Measurements from ENCODE around the gene NCR2.

Gene NCR2

DNA sequence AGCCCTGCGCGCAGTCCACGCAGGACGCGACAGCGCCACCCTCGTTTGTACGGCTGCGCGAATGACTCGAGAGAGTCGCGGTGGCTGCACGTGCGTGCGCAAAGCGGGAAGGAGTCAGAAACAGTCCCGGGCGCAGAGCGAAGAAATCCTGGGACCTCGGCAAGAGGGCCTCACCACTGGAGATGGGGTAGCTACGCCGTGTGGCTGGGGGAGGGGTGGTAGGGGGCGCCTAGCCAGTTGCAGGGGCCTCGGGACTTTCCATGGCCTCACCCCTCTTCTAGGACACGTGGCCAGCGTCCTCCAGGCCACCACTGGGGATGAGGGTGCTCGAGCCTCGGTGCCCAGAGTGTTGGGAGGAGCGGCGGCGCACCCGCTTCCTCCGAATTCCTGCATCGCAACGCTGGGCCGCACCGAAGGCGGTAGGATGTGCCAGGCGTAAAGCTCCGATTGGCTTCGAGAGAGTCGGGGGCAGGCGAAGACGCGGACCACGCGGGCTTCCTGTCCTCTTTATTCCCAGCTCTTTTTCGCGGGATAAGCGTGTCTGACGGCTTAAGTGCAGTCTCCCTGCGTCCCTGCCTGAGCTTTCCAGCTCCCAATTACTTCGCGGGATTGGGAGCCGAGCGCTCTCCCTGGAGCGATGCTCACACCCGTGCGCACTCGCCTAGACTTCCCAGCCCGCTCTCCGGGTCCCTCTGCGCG is 38.7 kb downstream of the NCR2 start:
- H3K4me3 ChIP-seq (ENCODE audit: low read length) = no peak overlapping the region
- no peak overlapping the region for H2AFZ ChIP-seq (ENCODE audit: low read depth, low read length)
- H3K27me3 ChIP-seq (ENCODE audit: insufficient read depth, low read length) = peaks cover 93% of the 10 kb centered on the region
- H3K4me1 ChIP-seq (ENCODE audit: insufficient read depth, low read length) = peaks cover 42% of the 10 kb centered on the region
- no peaks in the 10 kb centered on the region for H3K36me3 ChIP-seq (ENCODE audit: insufficient read depth, low read length)
- peaks cover 2% of the 10 kb centered on the region for H3K9me3 ChIP-seq (ENCODE audit: low read length)

DNA sequence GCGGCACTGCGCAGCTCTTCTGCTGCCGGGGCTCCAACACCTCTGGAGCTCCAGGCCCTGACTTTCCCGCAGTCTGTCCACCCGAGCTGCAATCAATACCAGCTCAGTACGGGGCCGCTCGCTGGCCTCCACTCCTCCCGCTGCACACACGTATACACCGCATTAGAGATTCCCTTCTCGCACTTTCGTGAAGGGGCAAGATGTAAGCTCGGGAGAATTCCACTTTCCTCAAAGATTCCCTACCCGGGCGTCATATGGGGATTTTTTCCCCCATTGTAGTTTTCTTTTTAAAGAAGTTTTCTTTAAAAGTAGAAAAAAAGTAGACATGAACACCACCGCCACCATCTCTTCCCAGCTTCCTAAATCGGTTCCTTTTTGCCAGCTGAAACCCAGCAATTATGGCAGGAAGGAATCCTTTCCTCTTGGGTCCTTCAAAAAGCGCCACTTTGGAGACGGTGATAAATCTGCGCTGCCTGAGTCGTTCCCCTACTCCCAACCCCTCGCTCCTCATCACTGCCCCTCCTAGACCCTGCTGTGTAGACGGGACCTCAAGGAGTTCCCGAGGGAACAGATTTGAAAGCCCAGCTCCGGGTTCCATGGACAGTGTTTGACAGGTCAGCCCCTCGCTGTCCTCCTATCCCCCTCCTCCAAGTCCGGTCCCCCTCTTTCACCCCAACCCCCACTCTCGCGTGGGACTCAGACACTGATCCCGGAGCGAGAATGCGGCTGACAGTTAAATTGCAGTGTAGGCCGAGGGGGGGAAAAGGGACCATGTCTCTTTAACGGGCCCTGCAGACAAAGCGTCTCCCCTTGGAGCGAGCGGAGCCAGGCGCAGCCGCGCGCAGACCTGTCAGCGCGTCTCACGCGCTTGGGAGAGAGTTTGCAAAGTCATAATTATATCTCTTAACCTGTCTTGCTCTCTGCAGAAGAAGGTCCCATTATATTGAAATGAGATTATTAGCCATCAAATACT is 39.5 kb downstream of the NCR2 start:
- Histone ChIP-seq H3K4me1 (ENCODE audit: insufficient read depth, low read length) (peaks cover 40% of the 10 kb centered on the region), H3K9me3 (ENCODE audit: low read length) (peaks cover 2% of the 10 kb centered on the region), H3K36me3 (ENCODE audit: insufficient read depth, low read length) (no peaks in the 10 kb centered on the region), H2AFZ (ENCODE audit: low read depth, low read length) (no peak overlapping the region), H3K27me3 (ENCODE audit: insufficient read depth, low read length) (peaks cover 86% of the 10 kb centered on the region), H3K4me3 (ENCODE audit: low read length) (no peak overlapping the region)

DNA sequence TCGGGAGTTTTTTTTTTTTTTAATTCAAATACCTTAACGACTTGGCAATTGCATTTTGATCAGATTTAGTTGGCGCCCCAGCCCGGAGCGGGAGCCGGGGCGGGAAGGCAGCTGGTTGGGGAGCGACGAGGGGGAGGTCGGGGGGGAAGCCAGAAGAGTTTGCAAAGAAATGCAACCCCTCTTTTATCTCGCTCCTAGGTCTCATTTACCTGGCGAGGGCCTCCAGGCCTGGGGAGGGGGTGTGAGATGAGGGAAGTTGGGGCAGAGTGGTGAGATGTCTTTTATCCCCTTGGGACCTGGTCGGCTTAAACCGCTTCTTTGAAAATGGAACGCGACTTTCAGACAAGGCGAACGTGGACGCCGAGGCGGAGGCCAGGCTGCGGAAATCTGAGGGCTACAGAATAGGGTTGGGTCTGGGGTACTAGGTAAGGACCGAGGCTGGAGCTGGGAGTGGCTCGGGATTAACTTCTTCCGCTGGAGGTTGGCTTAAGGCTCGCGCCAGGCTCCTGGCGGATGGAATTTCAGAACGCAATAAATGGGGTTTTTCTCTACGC is 40.3 kb downstream of the NCR2 start:
- no peak overlapping the region for H3K4me3 ChIP-seq (ENCODE audit: low read length)
- H2AFZ ChIP-seq (ENCODE audit: low read depth, low read length) = no peak overlapping the region
- H3K36me3 ChIP-seq (ENCODE audit: insufficient read depth, low read length) = no peaks in the 10 kb centered on the region
- peaks cover 40% of the 10 kb centered on the region for H3K4me1 ChIP-seq (ENCODE audit: insufficient read depth, low read length)
- peaks cover 79% of the 10 kb centered on the region for H3K27me3 ChIP-seq (ENCODE audit: insufficient read depth, low read length)
- H3K9me3 ChIP-seq (ENCODE audit: low read length) = peaks cover 2% of the 10 kb centered on the region

DNA sequence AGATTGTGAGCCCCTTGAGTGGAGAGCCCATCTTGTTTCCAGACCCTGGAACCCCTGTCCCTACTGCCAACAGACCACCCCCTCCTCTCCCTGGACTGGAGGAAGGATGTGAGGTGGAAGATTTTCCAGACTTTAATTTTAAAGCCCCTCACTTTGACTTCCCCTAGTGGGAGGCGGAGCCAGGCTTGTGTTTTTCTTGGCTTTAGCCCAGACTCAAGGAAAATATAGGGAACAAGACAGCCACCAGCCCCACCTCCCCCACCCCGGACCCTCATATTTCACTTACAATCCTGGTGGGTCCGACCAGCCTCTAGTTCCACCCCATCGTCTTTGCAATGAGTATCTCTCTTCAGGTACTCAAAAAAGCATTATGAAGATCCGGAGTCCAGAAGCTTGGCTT is 40.8 kb downstream of the NCR2 start:
- peaks cover 36% of the 10 kb centered on the region for H3K4me1 ChIP-seq (ENCODE audit: insufficient read depth, low read length)
- peaks cover 2% of the 10 kb centered on the region for H3K9me3 ChIP-seq (ENCODE audit: low read length)
- no peak overlapping the region for H2AFZ ChIP-seq (ENCODE audit: low read depth, low read length)
- H3K36me3 ChIP-seq (ENCODE audit: insufficient read depth, low read length) = no peaks in the 10 kb centered on the region
- H3K27me3 ChIP-seq (ENCODE audit: insufficient read depth, low read length) = peaks cover 74% of the 10 kb centered on the region
- H3K4me3 ChIP-seq (ENCODE audit: low read length) = no peak overlapping the region

DNA sequence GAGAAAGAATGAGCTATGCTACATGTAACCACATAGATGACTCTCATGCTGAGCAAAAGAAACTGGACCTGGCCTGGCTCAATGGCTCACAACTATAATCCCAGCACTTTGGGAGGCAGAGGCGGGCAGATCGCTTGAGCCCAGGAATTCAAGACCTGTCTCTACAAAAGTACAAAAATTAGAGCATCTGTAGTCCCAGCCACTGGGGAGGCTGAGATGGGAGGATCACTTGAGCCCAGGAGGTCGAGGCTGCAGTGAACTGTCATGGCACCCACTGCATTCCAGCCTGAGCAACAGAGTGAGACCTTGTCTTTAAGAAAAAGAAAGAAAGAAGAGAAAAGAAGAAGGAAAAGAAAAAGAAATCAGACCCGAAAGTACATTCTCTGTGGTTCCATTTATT is 41.7 kb downstream of the NCR2 start:
- H2AFZ ChIP-seq (ENCODE audit: low read depth, low read length) = no peak overlapping the region
- peaks cover 28% of the 10 kb centered on the region for H3K4me1 ChIP-seq (ENCODE audit: insufficient read depth, low read length)
- H3K36me3 ChIP-seq (ENCODE audit: insufficient read depth, low read length) = no peaks in the 10 kb centered on the region
- no peak overlapping the region for H3K4me3 ChIP-seq (ENCODE audit: low read length)
- peaks cover 71% of the 10 kb centered on the region for H3K27me3 ChIP-seq (ENCODE audit: insufficient read depth, low read length)
- peaks cover 2% of the 10 kb centered on the region for H3K9me3 ChIP-seq (ENCODE audit: low read length)

DNA sequence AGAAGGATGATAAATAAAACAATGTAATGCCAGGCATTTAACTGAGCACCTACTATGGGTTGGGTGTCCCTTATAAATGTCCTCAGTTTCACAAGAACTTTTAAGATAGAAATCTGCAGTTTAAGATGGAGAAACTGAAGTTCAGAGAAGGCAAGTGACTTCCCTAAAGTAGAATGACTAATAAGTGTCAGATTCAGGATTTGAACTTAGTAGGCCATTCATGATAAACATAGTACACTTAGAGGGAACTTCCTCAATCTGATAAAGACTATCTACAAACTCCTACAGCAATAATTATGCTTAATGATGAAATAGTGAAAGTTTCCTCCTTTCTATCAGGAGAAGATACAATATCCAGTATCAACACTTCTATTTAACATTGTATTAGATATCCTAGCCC is 43.9 kb downstream of the NCR2 start:
- H3K4me1 ChIP-seq (ENCODE audit: insufficient read depth, low read length) = peaks cover 9% of the 10 kb centered on the region
- peaks cover 58% of the 10 kb centered on the region for H3K27me3 ChIP-seq (ENCODE audit: insufficient read depth, low read length)
- H3K4me3 ChIP-seq (ENCODE audit: low read length) = no peak overlapping the region
- no peaks in the 10 kb centered on the region for H3K36me3 ChIP-seq (ENCODE audit: insufficient read depth, low read length)
- peaks cover 2% of the 10 kb centered on the region for H3K9me3 ChIP-seq (ENCODE audit: low read length)
- H2AFZ ChIP-seq (ENCODE audit: low read depth, low read length) = no peak overlapping the region

DNA sequence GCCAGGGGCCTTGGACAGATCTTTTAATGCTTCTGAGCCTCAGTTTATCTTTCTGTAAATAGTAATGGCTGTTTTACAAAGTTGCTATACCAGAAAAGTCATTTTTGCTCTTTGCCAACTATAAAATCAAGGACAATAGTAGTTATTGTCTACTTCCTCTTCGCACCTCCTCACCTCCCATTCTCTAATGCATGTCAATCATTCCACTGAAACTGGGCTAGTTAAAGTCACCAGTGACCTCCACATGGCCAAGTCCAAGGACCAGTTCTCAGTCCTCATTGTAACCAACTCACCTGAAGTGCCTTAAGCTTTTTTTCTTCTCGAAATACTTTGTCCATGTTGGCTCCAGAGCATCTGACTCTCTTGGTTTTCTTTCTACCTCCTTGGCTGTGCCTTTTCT is 51.2 kb downstream of the NCR2 start:
- H3K27me3 ChIP-seq (ENCODE audit: insufficient read depth, low read length) = peaks cover 34% of the 10 kb centered on the region
- no peak overlapping the region for H2AFZ ChIP-seq (ENCODE audit: low read depth, low read length)
- no peaks in the 10 kb centered on the region for H3K4me1 ChIP-seq (ENCODE audit: insufficient read depth, low read length)
- no peak overlapping the region for H3K4me3 ChIP-seq (ENCODE audit: low read length)
- H3K36me3 ChIP-seq (ENCODE audit: insufficient read depth, low read length) = no peaks in the 10 kb centered on the region
- H3K9me3 ChIP-seq (ENCODE audit: low read length) = no peaks in the 10 kb centered on the region

DNA sequence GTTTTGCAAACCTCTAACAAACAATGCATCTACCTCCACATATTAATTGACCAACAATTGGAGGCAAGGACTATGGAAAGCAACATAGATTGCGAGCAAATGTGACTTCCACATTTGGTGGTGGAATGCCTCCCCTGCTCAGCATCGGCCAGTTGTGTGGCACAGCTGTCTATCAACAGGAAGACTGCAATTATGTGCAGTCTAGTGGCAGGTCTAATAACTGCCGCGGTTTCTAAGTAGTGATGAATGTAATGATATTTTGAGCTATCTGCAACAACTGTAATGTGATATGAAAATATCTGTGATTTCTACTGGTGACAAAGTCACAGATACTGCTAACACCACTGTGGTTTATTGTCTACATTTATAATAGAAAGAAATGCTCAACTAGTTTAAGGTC is 56.8 kb downstream of the NCR2 start:
- Histone ChIP-seq H3K4me1 (ENCODE audit: insufficient read depth, low read length) (no peaks in the 10 kb centered on the region), H2AFZ (ENCODE audit: low read depth, low read length) (no peak overlapping the region), H3K36me3 (ENCODE audit: insufficient read depth, low read length) (no peaks in the 10 kb centered on the region), H3K27me3 (ENCODE audit: insufficient read depth, low read length) (peaks cover 18% of the 10 kb centered on the region), H3K4me3 (ENCODE audit: low read length) (no peak overlapping the region), H3K9me3 (ENCODE audit: low read length) (no peaks in the 10 kb centered on the region)

DNA sequence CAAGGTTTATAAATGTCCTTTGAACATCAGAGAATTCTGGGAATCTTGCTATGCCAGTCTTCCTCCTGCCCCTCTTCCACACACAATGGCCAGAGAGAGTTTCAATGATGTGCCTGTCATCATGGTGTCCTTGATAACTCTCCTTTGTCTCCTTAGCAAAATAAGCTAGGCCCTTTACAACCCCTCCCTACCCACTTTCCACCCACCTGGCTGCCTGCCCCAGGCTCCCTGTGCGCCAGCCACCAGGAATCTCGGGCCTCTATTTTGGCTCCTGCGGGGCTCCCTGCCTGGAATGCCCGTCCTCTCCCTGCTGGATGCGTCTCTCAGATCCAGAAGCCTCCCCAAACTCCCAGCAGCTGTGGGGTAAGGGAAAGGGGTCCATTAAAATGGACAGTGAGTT is 60.9 kb downstream of the NCR2 start:
- no peak overlapping the region for H2AFZ ChIP-seq (ENCODE audit: low read depth, low read length)
- H3K4me1 ChIP-seq (ENCODE audit: insufficient read depth, low read length) = no peaks in the 10 kb centered on the region
- H3K36me3 ChIP-seq (ENCODE audit: insufficient read depth, low read length) = no peaks in the 10 kb centered on the region
- H3K4me3 ChIP-seq (ENCODE audit: low read length) = no peak overlapping the region
- no peaks in the 10 kb centered on the region for H3K9me3 ChIP-seq (ENCODE audit: low read length)
- H3K27me3 ChIP-seq (ENCODE audit: insufficient read depth, low read length) = peaks cover 9% of the 10 kb centered on the region

DNA sequence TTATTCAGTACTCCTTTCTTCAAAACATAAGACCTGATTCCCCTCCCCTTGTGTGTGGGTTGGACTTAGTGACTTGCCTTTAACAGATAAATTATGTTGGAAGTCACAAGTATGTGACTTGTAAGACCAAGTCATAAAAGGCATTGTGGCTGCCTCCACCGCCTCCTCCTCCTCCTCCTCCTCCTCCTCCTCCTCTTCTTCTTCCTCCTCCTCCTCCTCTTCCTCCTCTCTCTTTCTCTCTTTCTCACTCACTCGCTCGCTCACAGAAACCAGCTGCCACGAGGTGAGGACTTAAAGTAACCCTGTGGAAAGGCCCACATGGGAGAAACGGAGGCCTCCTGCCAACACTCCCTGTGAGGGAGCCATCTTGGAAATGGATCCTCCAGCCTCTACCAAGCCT is 64.0 kb downstream of the NCR2 start:
- Histone ChIP-seq H3K9me3 (ENCODE audit: low read length) (peaks cover under 1% of the 10 kb centered on the region), H3K4me1 (ENCODE audit: insufficient read depth, low read length) (no peaks in the 10 kb centered on the region), H2AFZ (ENCODE audit: low read depth, low read length) (no peak overlapping the region), H3K27me3 (ENCODE audit: insufficient read depth, low read length) (peaks cover 24% of the 10 kb centered on the region), H3K36me3 (ENCODE audit: insufficient read depth, low read length) (no peaks in the 10 kb centered on the region), H3K4me3 (ENCODE audit: low read length) (no peak overlapping the region)
